ENCODE results near the gene TMC1. TPM values are rescaled to one million over a fixed set of nuclear protein-coding genes. Genes with fewer than 3 reads are reported as not detected.

The TMC1 gene
- total RNA-seq, 1 donor from 2014 or later: not detected

GRCh38 chr9:72790989-72791388, 269.6 kb downstream of the TMC1 start:
- no peak overlapping the region for H3K4me3 Mint-ChIP-seq
- Histone ChIP-seq H3K27me3 (no peaks in the 10 kb centered on the region), H3K4me3 (no peak overlapping the region), H3K4me2 (no peak overlapping the region), H3K79me2 (ENCODE audit: low read depth) (no peaks in the 10 kb centered on the region), H3K36me3 (no peaks in the 10 kb centered on the region), H3K27ac (no peak overlapping the region), H3F3A (ENCODE audit: low read depth) (no peaks in the 10 kb centered on the region), H3K9me3 (ENCODE audit: low read depth) (no peaks in the 10 kb centered on the region), H3K9ac (no peak overlapping the region), H2AFZ (replicated peaks) (no peak overlapping the region), H4K20me1 (ENCODE audit: low read depth) (no peaks in the 10 kb centered on the region), H3K4me1 (no peaks in the 10 kb centered on the region)
- no peak overlapping the region for H3K27ac Mint-ChIP-seq
- no peak for DNase-seq (ENCODE audit: low spot score)
- no peaks in the 10 kb centered on the region for H3K36me3 Mint-ChIP-seq
- H3K9me3 Mint-ChIP-seq: peaks cover 10% of the 10 kb centered on the region
- TF ChIP-seq EZH2 (IDR thresholded peaks at IDR 0.05) (no peak), CTCF (IDR thresholded peaks at IDR 0.05) (no peak), EZH2phosphoT487 (IDR thresholded peaks at IDR 0.05) (no peak)
- no peaks in the 10 kb centered on the region for H3K27me3 Mint-ChIP-seq (ENCODE audit: insufficient read depth, low read depth)
- H3K4me1 Mint-ChIP-seq: no peaks in the 10 kb centered on the region

- TF ChIP-seq CTCF (IDR thresholded peaks at IDR 0.05): no peak
- TF ChIP-seq EZH2phosphoT487 (IDR thresholded peaks at IDR 0.05): no peak
- TF ChIP-seq EZH2 (IDR thresholded peaks at IDR 0.05): no peak
- H3K36me3 ChIP-seq: no peaks in the 10 kb centered on the region
- H3K4me1 ChIP-seq: no peaks in the 10 kb centered on the region
- no peak overlapping the region for H2AFZ ChIP-seq (replicated peaks)
- H3K9me3 Mint-ChIP-seq: peaks cover 14% of the 10 kb centered on the region
- H3K4me1 Mint-ChIP-seq: no peaks in the 10 kb centered on the region
- no peak overlapping the region for H3K4me2 ChIP-seq
- no peak overlapping the region for H3K9ac ChIP-seq
- H3F3A ChIP-seq (ENCODE audit: low read depth): no peaks in the 10 kb centered on the region
- H3K36me3 Mint-ChIP-seq: no peaks in the 10 kb centered on the region
- H3K9me3 ChIP-seq (ENCODE audit: low read depth): no peaks in the 10 kb centered on the region
- no peak overlapping the region for H3K4me3 Mint-ChIP-seq
- no peak overlapping the region for H3K27ac Mint-ChIP-seq
- no peak overlapping the region for H3K27ac ChIP-seq
- no peaks in the 10 kb centered on the region for H4K20me1 ChIP-seq (ENCODE audit: low read depth)
- H3K79me2 ChIP-seq (ENCODE audit: low read depth): no peaks in the 10 kb centered on the region
- H3K4me3 ChIP-seq: no peak overlapping the region
- no peaks in the 10 kb centered on the region for H3K27me3 ChIP-seq
- no peaks in the 10 kb centered on the region for H3K27me3 Mint-ChIP-seq (ENCODE audit: insufficient read depth, low read depth)
- no peak for DNase-seq (ENCODE audit: low spot score)
These were observed 270.0 kb downstream of the TMC1 start for GRCh38 chr9:72791436-72791835.

- Histone ChIP-seq H3K79me2 (ENCODE audit: low read depth) (no peaks in the 10 kb centered on the region), H3K36me3 (no peaks in the 10 kb centered on the region), H3K9me3 (ENCODE audit: low read depth) (peaks cover 5% of the 10 kb centered on the region), H3K4me2 (no peak overlapping the region), H2AFZ (replicated peaks) (no peak overlapping the region), H3K27ac (no peak overlapping the region), H3K27me3 (no peaks in the 10 kb centered on the region), H3K4me1 (no peaks in the 10 kb centered on the region), H3K9ac (no peak overlapping the region), H3F3A (ENCODE audit: low read depth) (no peaks in the 10 kb centered on the region), H3K4me3 (no peak overlapping the region), H4K20me1 (ENCODE audit: low read depth) (no peaks in the 10 kb centered on the region)
- Mint-ChIP-seq H3K9me3 (peaks cover 28% of the 10 kb centered on the region), H3K4me3 (no peak overlapping the region), H3K27me3 (ENCODE audit: insufficient read depth, low read depth) (peaks cover 3% of the 10 kb centered on the region), H3K27ac (no peak overlapping the region), H3K36me3 (no peaks in the 10 kb centered on the region), H3K4me1 (peaks cover under 1% of the 10 kb centered on the region)
- DNase-seq (ENCODE audit: low spot score): no peak
- TF ChIP-seq EZH2phosphoT487 (IDR thresholded peaks at IDR 0.05): no peak
These were observed 273.5 kb downstream of the TMC1 start for GRCh38 chr9:72794946-72795345.

- peaks cover 3% of the 10 kb centered on the region for H3K4me1 ChIP-seq
- H3K27me3 ChIP-seq: no peaks in the 10 kb centered on the region
- H3K9me3 ChIP-seq (ENCODE audit: low read depth): peaks cover 5% of the 10 kb centered on the region
- H3K4me3 Mint-ChIP-seq: no peak overlapping the region
- H3K36me3 Mint-ChIP-seq: peaks cover 2% of the 10 kb centered on the region
- DNase-seq (ENCODE audit: low spot score): no peak
- H3K79me2 ChIP-seq (ENCODE audit: low read depth): no peaks in the 10 kb centered on the region
- H3K9ac ChIP-seq: no peak overlapping the region
- no peak overlapping the region for H3K4me2 ChIP-seq
- H3F3A ChIP-seq (ENCODE audit: low read depth): no peaks in the 10 kb centered on the region
- peaks cover 36% of the 10 kb centered on the region for H3K9me3 Mint-ChIP-seq
- no peak overlapping the region for H3K4me3 ChIP-seq
- H2AFZ ChIP-seq (replicated peaks): peak overlapping the region; percentile 27
- TF ChIP-seq EZH2 (IDR thresholded peaks at IDR 0.05) (no peak), EZH2phosphoT487 (IDR thresholded peaks at IDR 0.05) (no peak), CTCF (IDR thresholded peaks at IDR 0.05) (no peak)
- no peak overlapping the region for H3K27ac ChIP-seq
- H4K20me1 ChIP-seq (ENCODE audit: low read depth): no peaks in the 10 kb centered on the region
- H3K4me1 Mint-ChIP-seq: peaks cover 12% of the 10 kb centered on the region
- peaks cover 6% of the 10 kb centered on the region for H3K27me3 Mint-ChIP-seq (ENCODE audit: insufficient read depth, low read depth)
- H3K27ac Mint-ChIP-seq: no peak overlapping the region
- H3K36me3 ChIP-seq: no peaks in the 10 kb centered on the region
These were observed 279.1 kb downstream of the TMC1 start for GRCh38 chr9:72800328-72800994.

Measured in neural progenitor cell (in vitro differentiated cells).